Mesenchymal stem cell (in vitro differentiated cells and primary cell): ENCODE results near the gene PON3.

Experiments used
- DNase-seq: peaks from one replicate; pipeline ENCODE4 v3.0.0-alpha.2; 2013
- H2AFZ ChIP-seq: one replicate; pipeline ENCODE4 v1.6.1; 2013; ENCODE audit warnings: low read depth, mild to moderate bottlenecking, control low read depth, inconsistent platforms, low read length, moderate library complexity
- H2AK5ac ChIP-seq: 2 replicates; pipeline ENCODE4 v1.6.1; 2013; ENCODE audit warnings: low read length, moderate library complexity, mild to moderate bottlenecking, inconsistent platforms; ENCODE audit not compliant: severe bottlenecking
- H2BK120ac ChIP-seq: one replicate; pipeline ENCODE4 v1.6.1; 2013; ENCODE audit warnings: low read depth, mild to moderate bottlenecking, inconsistent platforms, low read length, moderate library complexity
- H2BK12ac ChIP-seq, 2 experiments: one replicate each; pipeline ENCODE4 v1.6.1; 2013; ENCODE audit warnings: inconsistent platforms in 2 of 2, low read length in 2 of 2, mild to moderate bottlenecking in 2 of 2, moderate library complexity in 2 of 2, control low read depth in 1 of 2
- H2BK15ac ChIP-seq: one replicate; pipeline ENCODE4 v1.6.1; 2013; ENCODE audit warnings: mild to moderate bottlenecking, low read depth, inconsistent platforms; ENCODE audit not compliant: poor library complexity, severe bottlenecking
- H2BK5ac ChIP-seq: 2 replicates; pipeline ENCODE4 v1.6.1; 2013; ENCODE audit warnings: low read depth, mild to moderate bottlenecking, low read length, control low read depth, inconsistent platforms; ENCODE audit not compliant: poor library complexity, severe bottlenecking
- H3K14ac ChIP-seq, 2 experiments: one replicate each; pipeline ENCODE4 v1.6.1; 2013; ENCODE audit warnings: inconsistent platforms in 2 of 2, low read length in 2 of 2, control low read depth in 1 of 2, mild to moderate bottlenecking in 1 of 2, moderate library complexity in 1 of 2
- H3K18ac ChIP-seq, 2 experiments: one replicate each; pipeline ENCODE4 v1.6.1; 2013; ENCODE audit warnings: inconsistent platforms in 2 of 2, low read length in 2 of 2, control low read depth in 1 of 2, low read depth in 1 of 2, mild to moderate bottlenecking in 1 of 2
- H3K23ac ChIP-seq, 2 experiments: one replicate each; pipeline ENCODE4 v1.6.1; 2013; ENCODE audit warnings: inconsistent platforms in 2 of 2, low read length in 2 of 2, mild to moderate bottlenecking in 2 of 2, moderate library complexity in 2 of 2, control low read depth in 1 of 2
- H3K27ac ChIP-seq: 2 replicates; pipeline ENCODE4 v1.5.1; 2013; ENCODE audit warnings: mild to moderate bottlenecking, moderate library complexity, low read length, control low read depth, inconsistent platforms; ENCODE audit not compliant: poor library complexity, severe bottlenecking
- H3K27me3 ChIP-seq, 2 experiments: 2 replicates each; pipeline versions ENCODE4 v1.6.1 to v1.7.0; 2013; ENCODE audit warnings: low read length in 2 of 2, mild to moderate bottlenecking in 2 of 2, moderate library complexity in 2 of 2, control low read depth in 1 of 2, inconsistent platforms in 1 of 2; ENCODE audit not compliant: control insufficient read depth in 1 of 2, insufficient read depth in 1 of 2
- H3K36me3 ChIP-seq, 2 experiments: 2 replicates each; pipeline versions ENCODE4 v1.6.1 to v1.7.0; 2013; ENCODE audit warnings: low read length in 2 of 2, control low read depth in 1 of 2, inconsistent platforms in 1 of 2, low read depth in 1 of 2, mild to moderate bottlenecking in 1 of 2; ENCODE audit not compliant: insufficient read depth in 2 of 2, control insufficient read depth in 1 of 2
- H3K4ac ChIP-seq, 2 experiments: one replicate each; pipeline ENCODE4 v1.6.1; 2013; ENCODE audit warnings: inconsistent platforms in 2 of 2, low read length in 2 of 2, mild to moderate bottlenecking in 2 of 2, moderate library complexity in 2 of 2, control low read depth in 1 of 2, low read depth in 1 of 2
- H3K4me1 ChIP-seq: 2 replicates; pipeline ENCODE4 v1.6.1; 2013; ENCODE audit warnings: low read depth, low read length, control low read depth; ENCODE audit not compliant: control insufficient read depth, insufficient read depth
- H3K4me2 ChIP-seq: 2 replicates; pipeline ENCODE4 v1.6.1; 2013; ENCODE audit warnings: low read length, mild to moderate bottlenecking, inconsistent platforms; ENCODE audit not compliant: poor library complexity, severe bottlenecking
- H3K4me3 ChIP-seq, 2 experiments: 2 replicates each; pipeline versions ENCODE4 v1.5.1 to v1.7.0; 2013; ENCODE audit warnings: low read length in 2 of 2, mild to moderate bottlenecking in 2 of 2, control low read depth in 1 of 2, low read depth in 1 of 2; ENCODE audit not compliant: insufficient read depth in 1 of 2
- H3K79me1 ChIP-seq: replicated peaks from 2 replicates; pipeline ENCODE4 v1.6.1; 2013; ENCODE audit warnings: mild to moderate bottlenecking, control low read depth, low read length, inconsistent platforms; ENCODE audit not compliant: poor library complexity, severe bottlenecking
- H3K9ac ChIP-seq: 2 replicates; pipeline ENCODE4 v1.7.0; 2013; ENCODE audit warnings: mild to moderate bottlenecking, low read length, moderate library complexity
- H3K9me3 ChIP-seq: 2 replicates; pipeline ENCODE4 v1.7.0; 2013; ENCODE audit warnings: mild to moderate bottlenecking, low read length; ENCODE audit not compliant: control insufficient read depth
- H4K8ac ChIP-seq: one replicate; pipeline ENCODE4 v1.6.1; 2013; ENCODE audit warnings: inconsistent platforms, mild to moderate bottlenecking, low read length, moderate library complexity
- H4K91ac ChIP-seq: one replicate; pipeline ENCODE4 v1.6.1; 2013; ENCODE audit warnings: mild to moderate bottlenecking, low read length, inconsistent platforms
- WGBS: methylation state at CpG from one replicate; pipeline ENCODE4 v1.1.7; 2013; ENCODE audit warnings: mixed read lengths; 5-methylcytosine and 5-hydroxymethylcytosine counted together

The PON3 gene

GRCh38 chr7:95411666-95412065 lies 15.5 kb upstream of the PON3 start:
- H2BK5ac ChIP-seq: no peak overlapping the region
- no peak overlapping the region for H3K4me3 ChIP-seq
- H3K4me1 ChIP-seq: peaks cover 2% of the 10 kb centered on the region
- H3K23ac ChIP-seq: no peak overlapping the region
- WGBS: 83% methylated on average over 3 of the region's 4 CpGs
- H4K8ac ChIP-seq: no peak overlapping the region
- H3K18ac ChIP-seq: no peak overlapping the region
- no peaks in the 10 kb centered on the region for H3K9me3 ChIP-seq
- H2BK12ac ChIP-seq: no peak overlapping the region
- no peak overlapping the region for H4K91ac ChIP-seq
- no peak overlapping the region for H2BK15ac ChIP-seq
- no peak overlapping the region for H3K14ac ChIP-seq
- peaks cover 6 to 75% of the 10 kb centered on the region in 2 experiments for H3K36me3 ChIP-seq
- no peak overlapping the region for H2AFZ ChIP-seq
- no peak overlapping the region for H3K27ac ChIP-seq
- H3K79me1 ChIP-seq: peaks cover 12% of the 10 kb centered on the region
- H3K4me2 ChIP-seq: no peak overlapping the region
- no peak overlapping the region for H3K4ac ChIP-seq
- H2BK120ac ChIP-seq: no peak overlapping the region
- H3K9ac ChIP-seq: no peak overlapping the region
- no peak for DNase-seq
- H2AK5ac ChIP-seq: no peak overlapping the region
- no peaks in the 10 kb centered on the region for H3K27me3 ChIP-seq

- Histone ChIP-seq H3K4me1 (peaks cover 2% of the 10 kb centered on the region), H3K79me1 (peaks cover 12% of the 10 kb centered on the region), H3K9me3 (no peaks in the 10 kb centered on the region), H3K9ac (no peak overlapping the region), H2BK5ac (no peak overlapping the region), H2AFZ (no peak overlapping the region), H4K8ac (no peak overlapping the region), H3K4me2 (no peak overlapping the region), H2AK5ac (no peak overlapping the region), H3K27me3 (no peaks in the 10 kb centered on the region), H3K23ac (no peak overlapping the region), H3K27ac (no peak overlapping the region), H2BK15ac (no peak overlapping the region), H2BK12ac (no peak overlapping the region), H3K14ac (no peak overlapping the region), H2BK120ac (no peak overlapping the region), H3K36me3 (peaks cover 6 to 79% of the 10 kb centered on the region in 2 experiments), H3K18ac (no peak overlapping the region), H3K4ac (no peak overlapping the region), H4K91ac (no peak overlapping the region), H3K4me3 (no peak overlapping the region)
- no CpG with 5 or more reads among the region's 3 CpGs for WGBS
- peak; percentile 45 for DNase-seq
Observed at GRCh38 chr7:95411036-95411435, 14.9 kb upstream of the PON3 start.

GRCh38 chr7:95407751-95408150 lies 11.6 kb upstream of the PON3 start:
- Histone ChIP-seq H3K9me3 (no peaks in the 10 kb centered on the region), H3K4me1 (no peaks in the 10 kb centered on the region), H2BK5ac (no peak overlapping the region), H2AFZ (no peak overlapping the region), H3K4me2 (no peak overlapping the region), H4K8ac (no peak overlapping the region), H3K14ac (no peak overlapping the region), H2BK12ac (no peak overlapping the region), H3K27ac (no peak overlapping the region), H3K79me1 (peaks cover 11% of the 10 kb centered on the region), H2AK5ac (no peak overlapping the region), H3K4me3 (no peak overlapping the region), H2BK15ac (no peak overlapping the region), H3K9ac (no peak overlapping the region), H3K23ac (no peak overlapping the region), H4K91ac (no peak overlapping the region), H3K18ac (no peak overlapping the region), H3K4ac (no peak overlapping the region), H3K36me3 (peaks cover 0 to 70% of the 10 kb centered on the region in 2 experiments), H3K27me3 (no peaks in the 10 kb centered on the region), H2BK120ac (no peak overlapping the region)
- WGBS: 95% methylated on average over 2 of the region's 2 CpGs
- no peak for DNase-seq

GRCh38 chr7:95405800-95406199 lies 9.6 kb upstream of the PON3 start:
- Histone ChIP-seq H3K79me1 (peaks cover 9% of the 10 kb centered on the region), H3K27ac (no peak overlapping the region), H4K91ac (no peak overlapping the region), H2BK12ac (no peak overlapping the region), H3K4me3 (no peak overlapping the region), H3K14ac (no peak overlapping the region), H3K23ac (no peak overlapping the region), H3K18ac (no peak overlapping the region), H3K9me3 (no peaks in the 10 kb centered on the region), H2BK120ac (no peak overlapping the region), H2AFZ (no peak overlapping the region), H3K4ac (no peak overlapping the region), H3K4me1 (no peaks in the 10 kb centered on the region), H3K9ac (no peak overlapping the region), H3K36me3 (peaks cover 0 to 51% of the 10 kb centered on the region in 2 experiments), H2BK15ac (no peak overlapping the region), H2AK5ac (no peak overlapping the region), H2BK5ac (no peak overlapping the region), H3K27me3 (no peaks in the 10 kb centered on the region), H3K4me2 (no peak overlapping the region), H4K8ac (no peak overlapping the region)
- 100% methylated on average over 3 of the region's 6 CpGs for WGBS
- DNase-seq: no peak
